CD8-positive, alpha-beta memory T cell (primary cell): ENCODE results near the gene KNDC1. TPM values are rescaled to one million over a fixed set of nuclear protein-coding genes. Genes with fewer than 3 reads are reported as not detected.

Source experiments
- CTCF ChIA-PET: fragments of 350-600 bp; sonication (Branson Sonifier 250); formaldehyde crosslinking; loops from one replicate; lab custom pipeline; 2021; ENCODE audit warnings: antibody characterized with exemption; lab: Charles Lee
- POLR2A ChIA-PET: fragments of 350-600 bp; sonication (Branson Sonifier 250); formaldehyde crosslinking; loops from one replicate; lab custom pipeline; 2021; ENCODE audit warnings: antibody characterized with exemption; lab: Charles Lee
- DNase-seq, 5 donors: peaks; one replicate each; pipeline versions ENCODE4 v3.0.0 to v3.0.0-alpha.2; 2020 to 2022; ENCODE audit warnings: mixed read lengths in 1 of 5
- H3K27ac ChIP-seq: one replicate; pipeline ENCODE4 v1.7.0; 2013; ENCODE audit warnings: low read depth, mild to moderate bottlenecking, low read length, moderate library complexity
- H3K27me3 ChIP-seq: 2 replicates; pipeline ENCODE4 v1.7.0; 2013; ENCODE audit warnings: low read length, mild to moderate bottlenecking; ENCODE audit not compliant: insufficient read depth, poor library complexity, severe bottlenecking
- H3K36me3 ChIP-seq: 2 replicates; pipeline ENCODE4 v1.7.0; 2013; ENCODE audit warnings: mild to moderate bottlenecking, low read length, moderate library complexity; ENCODE audit not compliant: insufficient read depth
- H3K4me1 ChIP-seq: 2 replicates; pipeline ENCODE4 v1.7.0; 2013; ENCODE audit warnings: mild to moderate bottlenecking, low read length, moderate library complexity; ENCODE audit not compliant: insufficient read depth
- H3K4me3 ChIP-seq: 2 replicates; pipeline ENCODE4 v1.7.0; 2013; ENCODE audit warnings: mild to moderate bottlenecking, low read length
- H3K9me3 ChIP-seq: 2 replicates; pipeline ENCODE4 v1.7.0; 2013; ENCODE audit warnings: mild to moderate bottlenecking, low read length
- H3K27ac Mint-ChIP-seq, 8 donors: one replicate each; pipeline ENCODE4 v1.8.0; 2020 to 2021; ENCODE audit warnings: mixed read lengths in 8 of 8, mild to moderate bottlenecking in 6 of 8, inconsistent platforms in 3 of 8, moderate library complexity in 3 of 8
- H3K27me3 Mint-ChIP-seq, 2 donors: one replicate each; pipeline ENCODE4 v1.8.0; 2020 to 2021; ENCODE audit warnings: mixed read lengths in 2 of 2, mild to moderate bottlenecking in 1 of 2, moderate library complexity in 1 of 2
- H3K36me3 Mint-ChIP-seq, 3 donors: one replicate each; pipeline ENCODE4 v1.8.0; 2020 to 2021; ENCODE audit warnings: mixed read lengths in 3 of 3, inconsistent platforms in 1 of 3, mild to moderate bottlenecking in 1 of 3
- H3K4me1 Mint-ChIP-seq, 3 donors: one replicate each; pipeline ENCODE4 v1.8.0; 2020 to 2021; ENCODE audit warnings: mixed read lengths in 3 of 3, inconsistent platforms in 1 of 3, mild to moderate bottlenecking in 1 of 3
- H3K4me3 Mint-ChIP-seq, 7 donors: one replicate each; pipeline ENCODE4 v1.8.0; 2020 to 2021; ENCODE audit warnings: mixed read lengths in 7 of 7, mild to moderate bottlenecking in 6 of 7, moderate library complexity in 4 of 7, inconsistent platforms in 2 of 7
- H3K9me3 Mint-ChIP-seq, 5 donors: one replicate each; pipeline ENCODE4 v1.8.0; 2020 to 2022; ENCODE audit warnings: mixed read lengths in 5 of 5, mild to moderate bottlenecking in 3 of 5, moderate library complexity in 2 of 5, inconsistent platforms in 1 of 5
- polyA plus RNA-seq: library from polyadenylated mRNA; unstranded; fragments of 300-500 nt; fragmentation: Illumina TruSeq; gene quantifications from one replicate; pipeline ENCODE4 v1.2.3, GENCODE V29; 2021
- total RNA-seq, 2 experiments: library from RNA; stranded (reverse); gene quantifications; one replicate each; pipeline ENCODE4 v1.2.3, GENCODE V29; 2021

Gene KNDC1
- total and polyA plus RNA-seq, 3 experiments from 2014 or later: 0.05 TPM; not detected in 2

DNA sequence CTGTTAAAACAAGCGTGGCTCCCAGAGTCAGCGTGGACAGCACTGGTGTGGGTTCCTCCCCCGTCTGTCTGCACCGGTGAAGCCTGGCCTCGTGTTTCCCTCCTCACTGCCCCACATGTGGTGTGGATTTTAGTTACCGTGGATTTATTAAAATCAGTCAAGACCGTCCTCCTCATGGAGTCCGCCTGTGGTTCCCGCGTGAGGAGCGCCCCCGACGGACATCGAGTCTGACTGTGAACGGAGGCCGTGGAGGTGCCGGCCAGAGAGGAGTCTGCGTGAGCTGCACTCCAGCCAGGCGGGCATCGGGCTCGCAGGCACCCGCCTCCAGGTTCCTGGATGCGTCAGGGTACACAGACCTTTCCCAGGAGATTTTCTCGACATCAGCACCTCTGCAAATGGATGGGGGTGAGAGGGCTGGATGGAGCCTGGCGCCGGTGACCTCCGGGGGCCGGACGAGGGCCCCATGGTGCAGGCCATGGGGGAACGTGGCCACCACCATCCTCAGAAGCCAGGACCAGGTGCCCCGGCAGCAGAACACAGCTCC, 43.7 kb downstream of the KNDC1 start:
- no peaks in the 10 kb centered on the region for H3K36me3 ChIP-seq
- Mint-ChIP-seq H3K4me3 (no peak overlapping the region), H3K27me3 (no peaks in the 10 kb centered on the region), H3K4me1 (no peaks in the 10 kb centered on the region), H3K27ac (no peak overlapping the region), H3K9me3 (no peaks in the 10 kb centered on the region), H3K36me3 (no peaks in the 10 kb centered on the region)
- no peaks in the 10 kb centered on the region for H3K4me1 ChIP-seq
- POLR2A ChIA-PET: no interaction called here
- CTCF ChIA-PET: no interaction called here
- H3K4me3 ChIP-seq: no peak overlapping the region
- H3K27ac ChIP-seq: no peak overlapping the region
- no peaks in the 10 kb centered on the region for H3K27me3 ChIP-seq
- H3K9me3 ChIP-seq: no peaks in the 10 kb centered on the region
- no peak for DNase-seq

DNA sequence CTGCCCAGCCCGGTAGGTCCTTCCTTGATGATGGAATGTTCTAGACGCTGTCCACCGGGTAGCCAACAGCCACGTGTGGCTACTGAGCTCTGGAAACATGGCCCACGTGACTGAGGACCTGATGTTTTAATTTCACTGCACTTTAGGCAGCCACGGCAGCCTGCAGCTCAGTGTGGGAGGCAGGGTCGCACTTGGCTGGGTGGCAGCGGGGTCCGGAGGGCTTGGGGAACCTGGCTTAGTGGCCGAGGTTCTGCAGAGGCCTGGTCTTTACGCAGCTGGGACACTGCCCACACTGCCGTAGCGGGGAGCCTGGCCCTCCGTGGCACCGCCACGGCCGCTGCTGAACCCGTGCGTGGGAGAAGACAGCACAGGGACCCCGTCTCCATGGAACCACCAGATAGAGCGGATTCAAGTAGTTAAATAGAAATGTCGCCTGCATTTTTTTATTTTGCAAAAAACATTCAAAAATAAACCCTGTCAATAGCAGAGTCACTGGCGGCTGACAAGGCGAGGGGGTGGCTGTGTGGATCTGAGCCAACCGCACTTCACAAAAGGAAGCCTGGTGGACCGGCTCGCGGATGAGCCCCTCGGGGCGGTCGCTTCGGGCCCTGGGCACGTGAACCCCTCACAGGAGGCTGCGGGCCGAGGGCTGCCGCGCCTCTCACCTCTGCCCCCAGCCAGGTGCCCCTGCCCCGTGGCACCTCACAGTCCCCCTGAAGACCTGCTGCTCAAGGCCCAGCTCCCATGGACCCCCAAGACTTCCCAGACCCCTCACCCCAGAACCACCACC, 44.4 kb downstream of the KNDC1 start:
- Histone ChIP-seq H3K4me1 (no peaks in the 10 kb centered on the region), H3K27ac (no peak overlapping the region), H3K4me3 (no peak overlapping the region), H3K36me3 (no peaks in the 10 kb centered on the region), H3K9me3 (no peaks in the 10 kb centered on the region), H3K27me3 (no peaks in the 10 kb centered on the region)
- Mint-ChIP-seq H3K36me3 (no peaks in the 10 kb centered on the region), H3K27ac (peak overlapping the region in 1 of 8 donors; percentile 93), H3K4me3 (no peak overlapping the region), H3K4me1 (no peaks in the 10 kb centered on the region), H3K9me3 (no peaks in the 10 kb centered on the region), H3K27me3 (no peaks in the 10 kb centered on the region)
- ChIA-PET CTCF (no interaction called here), POLR2A (no interaction called here)
- no peak for DNase-seq

DNA sequence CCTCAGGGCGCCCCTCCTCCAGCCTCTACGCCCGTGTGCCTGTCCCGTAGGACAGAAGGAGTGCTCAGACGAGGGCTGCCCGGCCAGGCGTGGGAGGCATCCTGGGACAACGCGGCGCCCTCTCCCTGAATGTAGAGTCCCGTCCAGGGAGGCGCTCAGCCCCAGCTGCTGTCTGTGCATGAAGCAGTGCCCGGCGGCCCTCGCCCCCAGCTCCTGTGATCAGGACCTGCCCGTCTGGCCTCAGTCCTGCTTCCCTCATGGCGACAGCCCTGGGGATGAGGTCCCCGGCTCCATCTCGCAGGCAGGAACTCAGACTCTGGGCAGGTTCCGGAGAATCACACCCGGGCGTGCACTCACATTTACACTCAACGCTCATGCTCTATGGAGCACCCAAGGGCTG, 45.1 kb downstream of the KNDC1 start:
- Mint-ChIP-seq H3K36me3 (no peaks in the 10 kb centered on the region), H3K9me3 (no peaks in the 10 kb centered on the region), H3K4me3 (no peak overlapping the region), H3K27me3 (no peaks in the 10 kb centered on the region), H3K4me1 (no peaks in the 10 kb centered on the region), H3K27ac (no peak overlapping the region)
- Histone ChIP-seq H3K27me3 (no peaks in the 10 kb centered on the region), H3K36me3 (no peaks in the 10 kb centered on the region), H3K27ac (no peak overlapping the region), H3K4me1 (no peaks in the 10 kb centered on the region), H3K9me3 (no peaks in the 10 kb centered on the region), H3K4me3 (no peak overlapping the region)
- POLR2A ChIA-PET: no interaction called here
- no peak for DNase-seq
- CTCF ChIA-PET: no interaction called here

DNA sequence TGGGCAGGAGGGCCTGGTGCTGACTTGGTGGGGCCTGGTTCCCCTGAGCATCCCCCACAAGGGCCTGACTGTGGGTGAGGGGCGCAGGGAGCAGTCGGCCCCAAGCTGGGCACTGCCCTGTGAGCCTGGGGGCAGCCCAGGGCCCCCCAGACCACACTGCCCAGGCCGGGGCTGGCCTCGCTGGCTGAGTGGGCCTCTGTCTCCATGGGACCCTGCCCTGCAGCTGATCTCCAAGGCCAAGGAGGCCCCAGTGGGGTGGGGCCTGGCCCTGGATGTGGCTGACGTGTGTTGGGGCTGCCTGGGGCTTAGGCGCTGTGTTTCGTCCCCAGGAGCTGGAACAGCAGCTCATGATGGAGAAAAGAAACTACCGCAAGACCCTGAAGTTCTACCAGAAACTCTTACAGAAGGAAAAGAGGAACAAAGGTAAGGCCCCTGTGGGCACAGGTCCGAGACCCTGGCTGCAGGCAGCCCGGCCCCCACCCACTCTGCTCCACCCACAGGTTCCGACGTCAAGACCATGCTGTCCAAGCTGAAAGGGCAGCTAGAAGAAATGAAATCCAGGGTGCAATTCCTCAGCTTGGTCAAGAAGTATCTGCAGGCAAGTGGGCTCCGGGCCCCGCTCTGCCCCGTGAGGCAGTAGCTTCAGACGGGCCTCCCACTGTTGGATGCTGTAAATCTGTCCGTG, 46.5 kb downstream of the KNDC1 start:
- H3K4me3 ChIP-seq: no peak overlapping the region
- peaks cover 0 to 5% (median 0%) of the 10 kb centered on the region in 3 donors for H3K4me1 Mint-ChIP-seq
- H3K9me3 ChIP-seq: no peaks in the 10 kb centered on the region
- DNase-seq: no peak
- H3K4me3 Mint-ChIP-seq: no peak overlapping the region
- no peaks in the 10 kb centered on the region for H3K36me3 Mint-ChIP-seq
- no peaks in the 10 kb centered on the region for H3K27me3 ChIP-seq
- ChIA-PET CTCF (no interaction called here), POLR2A (no interaction called here)
- H3K36me3 ChIP-seq: no peaks in the 10 kb centered on the region
- no peaks in the 10 kb centered on the region for H3K9me3 Mint-ChIP-seq
- H3K4me1 ChIP-seq: no peaks in the 10 kb centered on the region
- no peaks in the 10 kb centered on the region for H3K27me3 Mint-ChIP-seq
- H3K27ac ChIP-seq: no peak overlapping the region
- H3K27ac Mint-ChIP-seq: no peak overlapping the region

DNA sequence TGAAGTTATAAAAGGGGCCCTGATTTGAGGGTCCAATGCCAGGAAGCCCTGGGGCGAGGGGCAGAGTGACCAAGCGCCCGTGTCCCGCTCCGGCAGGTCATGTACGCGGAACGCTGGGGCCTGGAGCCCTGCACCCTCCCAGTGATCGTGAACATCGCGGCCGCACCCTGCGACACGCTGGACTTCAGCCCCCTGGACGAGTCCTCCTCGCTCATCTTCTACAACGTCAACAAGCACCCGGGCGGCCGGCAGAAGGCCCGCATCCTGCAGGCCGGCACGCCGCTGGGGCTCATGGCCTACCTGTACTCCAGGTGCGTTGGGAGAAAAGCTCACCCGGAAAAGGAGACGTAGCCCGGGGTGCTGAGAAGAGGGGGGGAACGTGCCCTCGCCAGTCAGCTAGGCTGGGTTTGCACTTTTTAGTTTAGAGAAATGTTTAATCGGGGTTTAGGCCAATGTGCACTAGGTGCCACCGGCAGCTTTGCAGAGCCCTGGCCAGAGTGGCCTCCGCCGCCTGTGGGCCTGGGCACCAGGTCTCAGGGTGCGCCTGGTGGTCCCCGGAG, 47.1 kb downstream of the KNDC1 start:
- H3K4me3 ChIP-seq: no peak overlapping the region
- H3K27ac Mint-ChIP-seq: no peak overlapping the region
- POLR2A ChIA-PET: no interaction called here
- CTCF ChIA-PET: no interaction called here
- no peaks in the 10 kb centered on the region for H3K4me1 ChIP-seq
- peaks cover 0 to 5% (median 0%) of the 10 kb centered on the region in 3 donors for H3K4me1 Mint-ChIP-seq
- no peaks in the 10 kb centered on the region for H3K27me3 ChIP-seq
- H3K36me3 ChIP-seq: no peaks in the 10 kb centered on the region
- no peaks in the 10 kb centered on the region for H3K36me3 Mint-ChIP-seq
- H3K4me3 Mint-ChIP-seq: peak overlapping the region in 1 of 7 donors; percentile 66
- H3K9me3 ChIP-seq: no peaks in the 10 kb centered on the region
- DNase-seq: no peak
- peaks cover 0 to 3% of the 10 kb centered on the region in 2 donors for H3K27me3 Mint-ChIP-seq
- H3K9me3 Mint-ChIP-seq: no peaks in the 10 kb centered on the region
- no peak overlapping the region for H3K27ac ChIP-seq

DNA sequence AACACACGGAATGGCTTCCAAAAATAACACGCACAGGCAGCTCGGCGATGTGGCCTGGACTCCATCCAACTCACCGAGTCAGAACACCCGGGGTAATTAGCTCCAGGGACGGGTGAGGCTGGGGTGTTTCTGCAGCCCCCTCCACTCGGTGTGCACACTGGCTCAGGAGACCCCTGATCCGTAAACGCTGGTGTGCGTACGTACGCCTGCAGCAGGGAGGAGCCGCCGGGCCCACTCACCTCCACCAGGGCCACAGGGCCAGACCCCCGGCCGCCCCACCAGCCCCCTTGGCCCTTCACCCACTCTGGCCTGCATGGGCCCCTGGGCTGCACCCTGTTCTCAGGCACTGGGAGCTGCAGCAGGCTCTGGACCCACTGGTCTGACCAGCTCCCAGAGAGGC, 47.6 kb downstream of the KNDC1 start:
- Mint-ChIP-seq H3K4me1 (peaks cover 0 to 5% (median 0%) of the 10 kb centered on the region in 3 donors), H3K4me3 (peak overlapping the region in 1 of 7 donors; percentile 66), H3K27ac (no peak overlapping the region), H3K27me3 (peaks cover 0 to 3% of the 10 kb centered on the region in 2 donors), H3K9me3 (no peaks in the 10 kb centered on the region), H3K36me3 (no peaks in the 10 kb centered on the region)
- ChIA-PET CTCF (no interaction called here), POLR2A (no interaction called here)
- DNase-seq: no peak
- no peaks in the 10 kb centered on the region for H3K4me1 ChIP-seq
- no peaks in the 10 kb centered on the region for H3K27me3 ChIP-seq
- no peak overlapping the region for H3K27ac ChIP-seq
- H3K4me3 ChIP-seq: no peak overlapping the region
- H3K9me3 ChIP-seq: no peaks in the 10 kb centered on the region
- no peaks in the 10 kb centered on the region for H3K36me3 ChIP-seq

DNA sequence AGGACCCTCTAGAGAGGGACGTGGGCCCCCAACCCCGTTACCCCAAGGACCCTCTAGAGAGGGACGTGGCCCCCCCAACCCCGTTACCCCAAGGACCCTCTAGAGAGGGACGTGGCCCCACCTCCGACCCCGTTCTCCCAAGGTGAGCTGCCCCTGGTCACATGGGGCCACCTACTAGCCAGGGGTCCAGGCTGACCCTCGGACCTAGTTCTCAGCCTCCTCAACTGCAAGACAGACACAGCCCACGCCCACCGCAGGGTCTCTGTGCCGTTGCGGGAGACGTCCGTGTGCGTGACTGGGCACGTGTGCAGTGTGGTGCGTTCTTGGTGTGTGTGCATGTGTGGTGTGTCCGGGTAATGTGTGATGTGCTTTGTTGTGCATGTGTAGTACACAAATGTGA, 48.4 kb downstream of the KNDC1 start:
- no peak overlapping the region for H3K27ac Mint-ChIP-seq
- Histone ChIP-seq H3K4me1 (no peaks in the 10 kb centered on the region), H3K27ac (no peak overlapping the region), H3K9me3 (no peaks in the 10 kb centered on the region), H3K27me3 (no peaks in the 10 kb centered on the region), H3K4me3 (no peak overlapping the region), H3K36me3 (no peaks in the 10 kb centered on the region)
- POLR2A ChIA-PET: no interaction called here
- no peak for DNase-seq
- H3K9me3 Mint-ChIP-seq: no peaks in the 10 kb centered on the region
- peaks cover 0 to 5% (median 0%) of the 10 kb centered on the region in 3 donors for H3K4me1 Mint-ChIP-seq
- CTCF ChIA-PET: no interaction called here
- no peaks in the 10 kb centered on the region for H3K36me3 Mint-ChIP-seq
- peaks cover 0 to 3% of the 10 kb centered on the region in 2 donors for H3K27me3 Mint-ChIP-seq
- no peak overlapping the region for H3K4me3 Mint-ChIP-seq

DNA sequence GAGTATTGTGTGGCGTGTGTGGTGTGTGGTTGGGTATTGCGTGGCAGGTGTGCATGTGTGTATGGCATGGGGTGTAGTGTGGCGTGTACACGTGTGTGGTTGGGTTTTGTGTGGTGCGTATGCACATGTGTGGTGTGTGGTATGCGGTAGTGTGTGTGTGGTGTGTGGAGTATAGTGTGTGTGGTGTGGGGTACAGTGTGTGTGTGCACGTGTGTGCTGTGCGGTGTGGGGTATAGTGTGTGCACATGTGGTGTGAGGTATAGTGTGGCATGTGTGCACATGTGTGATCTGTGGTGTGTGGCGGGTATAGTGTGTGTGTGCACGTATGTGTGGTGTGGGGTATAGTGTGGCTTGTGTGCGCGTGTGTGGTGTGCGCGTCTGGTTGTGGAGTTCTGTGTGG, 49.1 kb downstream of the KNDC1 start:
- CTCF ChIA-PET: no interaction called here
- H3K36me3 ChIP-seq: no peaks in the 10 kb centered on the region
- H3K27ac ChIP-seq: no peak overlapping the region
- no peaks in the 10 kb centered on the region for H3K9me3 ChIP-seq
- DNase-seq: no peak
- no peak overlapping the region for H3K27ac Mint-ChIP-seq
- H3K36me3 Mint-ChIP-seq: no peaks in the 10 kb centered on the region
- no peaks in the 10 kb centered on the region for H3K9me3 Mint-ChIP-seq
- peaks cover 0 to 3% of the 10 kb centered on the region in 2 donors for H3K27me3 Mint-ChIP-seq
- H3K4me3 ChIP-seq: no peak overlapping the region
- H3K27me3 ChIP-seq: no peaks in the 10 kb centered on the region
- peaks cover 0 to 5% (median 0%) of the 10 kb centered on the region in 3 donors for H3K4me1 Mint-ChIP-seq
- H3K4me1 ChIP-seq: no peaks in the 10 kb centered on the region
- no peak overlapping the region for H3K4me3 Mint-ChIP-seq
- POLR2A ChIA-PET: no interaction called here
